COLO668 (cell line): Measurements from ENCODE around the gene FILIP1L.

Source experiments
- DNase-seq: peaks from one replicate; lab custom pipeline; 2025; ENCODE audit not compliant: unreplicated experiment; lab: John Stamatoyannopoulos, UW

The FILIP1L gene

DNA sequence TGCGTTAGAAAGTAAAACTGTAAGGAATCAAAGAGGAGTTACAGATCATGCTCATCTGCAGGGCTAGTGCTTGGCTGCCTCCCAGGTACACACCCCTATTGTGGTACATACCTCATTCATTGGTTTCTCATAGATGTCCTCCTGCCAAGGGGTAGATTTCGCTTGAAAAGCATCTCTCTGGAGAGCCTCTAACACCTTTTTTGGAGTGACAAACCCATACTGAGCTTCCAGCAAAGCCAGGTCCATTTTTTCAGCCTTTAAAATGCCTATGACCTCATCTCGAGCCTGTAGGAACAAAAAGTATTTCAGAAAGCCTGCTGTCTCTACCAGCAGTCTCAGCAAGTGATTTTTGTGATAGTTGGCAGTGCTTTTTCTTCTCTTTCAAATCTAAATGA is 184.6 kb downstream of the FILIP1L start:
- no peak for DNase-seq

DNA sequence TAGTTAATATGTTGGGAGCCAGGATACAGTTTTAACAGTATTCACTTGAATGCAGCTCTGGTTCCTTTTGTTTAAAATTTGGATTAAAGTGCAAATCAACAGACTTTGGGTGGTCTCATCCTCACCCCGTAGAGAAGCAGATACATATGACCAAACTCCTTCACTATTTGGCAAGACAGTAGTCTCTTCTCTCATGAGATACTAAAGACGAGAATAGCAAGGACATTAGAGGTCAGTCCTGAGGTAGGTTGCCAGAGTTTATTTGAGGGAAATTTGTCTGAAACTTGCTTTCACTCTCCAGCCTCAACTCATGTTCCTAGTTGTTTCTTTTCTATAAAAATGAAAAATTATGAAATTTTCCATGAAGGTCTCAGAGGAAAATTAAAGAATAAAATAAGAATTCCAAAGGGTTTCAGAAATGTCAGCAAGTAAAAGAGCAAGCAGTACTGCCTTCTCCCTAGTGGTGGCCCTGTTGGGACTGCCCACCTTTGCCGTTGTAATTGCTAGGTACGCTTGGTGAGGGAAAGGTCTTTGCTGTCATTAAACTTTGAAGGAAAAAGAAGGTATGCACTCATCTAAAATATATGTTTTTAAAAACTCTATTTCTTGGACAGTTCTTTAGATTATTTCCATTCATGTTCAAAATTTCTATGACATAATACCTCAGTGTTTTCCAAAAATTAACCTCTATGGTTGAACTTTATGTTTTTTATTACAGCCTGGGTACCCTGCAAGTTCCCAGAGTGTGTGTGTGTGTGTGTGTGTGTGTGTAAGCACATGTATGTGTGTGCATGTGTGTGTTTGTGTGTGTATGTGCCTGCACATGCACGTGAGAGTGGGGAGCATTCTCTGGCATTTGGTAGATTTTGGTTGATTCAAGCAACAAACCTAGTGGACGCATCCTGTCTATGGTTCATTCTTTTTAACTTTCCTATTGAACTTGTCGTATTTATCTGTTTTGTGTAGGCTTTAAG is 185.2 kb downstream of the FILIP1L start:
- no peak for DNase-seq

- no peak for DNase-seq
Observed at GRCh38 chr3:99927671-99928457, 186.4 kb downstream of the FILIP1L start.

- no peak for DNase-seq
Observed at GRCh38 chr3:99925584-99926230, 188.6 kb downstream of the FILIP1L start.

GRCh38 chr3:99923873-99924272 is 190.4 kb downstream of the FILIP1L start:
- DNase-seq = no peak

DNA sequence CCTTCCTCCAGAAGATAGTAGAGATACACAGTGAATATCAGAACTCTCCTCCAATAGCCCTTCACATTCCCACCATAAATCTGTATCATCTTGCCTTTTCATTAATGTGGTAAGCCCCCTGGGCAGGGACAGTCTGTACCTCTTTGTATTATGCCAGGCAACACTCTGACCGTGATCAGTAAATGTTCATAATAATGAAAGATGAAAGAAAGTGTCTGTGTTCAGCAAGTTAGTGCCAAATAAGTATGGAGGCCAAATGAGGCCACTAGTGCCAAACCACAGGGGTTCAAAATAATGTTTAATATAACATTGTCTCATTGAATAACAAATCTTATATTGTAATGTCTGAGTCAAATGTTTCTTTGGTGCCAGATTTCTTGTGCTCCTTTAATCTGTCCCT is 192.3 kb downstream of the FILIP1L start:
- no peak for DNase-seq

DNA sequence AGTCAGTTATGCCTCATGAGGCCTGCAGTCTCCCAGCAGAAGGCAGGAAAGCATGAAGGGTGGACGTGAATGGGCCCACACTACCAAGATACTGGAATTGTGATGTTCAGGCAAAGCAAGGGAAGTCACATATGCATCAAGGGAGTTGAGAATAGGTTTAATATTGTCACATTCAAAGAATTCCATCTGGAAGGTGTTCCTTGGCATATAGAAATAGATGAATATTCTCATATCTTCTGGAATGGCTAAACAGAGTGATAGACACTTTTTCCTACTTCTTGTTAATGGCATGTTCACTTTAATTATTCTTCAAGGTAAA is 193.0 kb downstream of the FILIP1L start:
- DNase-seq = no peak

DNA sequence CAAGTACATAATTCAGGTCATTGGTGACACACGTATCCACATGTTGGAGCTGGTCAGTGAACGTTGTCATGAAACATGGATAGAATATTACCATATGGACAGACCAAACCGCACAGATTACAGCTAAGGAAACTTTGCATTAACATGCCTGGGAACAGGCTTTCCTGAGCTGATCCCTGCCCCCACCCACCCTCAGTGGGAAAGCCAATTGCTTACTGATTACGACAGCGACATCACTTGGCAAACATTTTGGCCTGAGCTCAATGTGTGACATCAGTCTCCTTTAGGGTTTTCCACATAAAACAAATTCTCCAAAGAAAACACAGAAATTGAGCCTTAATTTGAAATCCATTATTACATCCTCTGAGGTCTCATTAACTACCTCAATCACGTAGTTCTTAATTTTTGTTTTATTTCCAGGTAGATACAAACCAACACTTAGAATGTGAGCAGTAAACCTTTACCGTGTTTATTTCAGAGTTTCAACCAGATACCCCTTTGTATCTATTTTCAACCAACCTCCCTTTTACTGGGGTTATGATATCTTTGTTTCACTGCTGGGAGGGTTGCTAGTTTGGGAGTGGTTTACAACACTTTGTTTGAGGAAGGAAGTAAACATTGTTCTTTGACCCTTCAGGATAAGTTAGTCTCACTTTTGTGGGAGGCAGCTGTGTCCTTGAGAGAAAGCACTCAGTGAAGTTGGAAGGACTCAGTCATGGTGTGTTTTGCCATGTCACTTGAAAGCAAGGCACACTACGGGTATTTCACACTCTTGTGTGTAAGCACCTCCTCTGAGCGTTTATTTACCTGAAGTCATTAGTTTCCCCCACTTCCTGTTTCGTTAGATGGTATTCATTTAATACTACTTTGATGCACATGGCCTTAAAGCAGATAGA is 193.6 kb downstream of the FILIP1L start:
- DNase-seq = peak; percentile 6

DNA sequence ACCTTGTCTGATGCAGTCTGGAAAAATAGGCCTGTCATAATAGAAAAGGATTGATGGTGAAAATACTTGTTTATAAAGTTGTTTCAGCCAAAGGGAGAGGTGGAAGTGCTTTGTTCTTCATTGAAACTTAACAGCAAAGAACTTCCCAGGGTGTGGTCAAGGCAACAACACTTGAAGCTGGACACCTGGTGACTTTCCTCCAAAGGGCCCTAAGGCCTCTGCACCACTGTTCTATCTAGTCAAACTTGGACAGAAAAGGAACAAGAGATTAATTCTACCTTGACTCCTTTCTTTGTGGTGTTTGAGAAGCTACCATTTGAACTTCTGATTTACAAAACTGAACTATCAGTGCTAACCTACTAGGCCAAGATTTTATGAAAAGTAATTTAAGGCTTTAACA is 194.6 kb downstream of the FILIP1L start:
- no peak for DNase-seq

DNA sequence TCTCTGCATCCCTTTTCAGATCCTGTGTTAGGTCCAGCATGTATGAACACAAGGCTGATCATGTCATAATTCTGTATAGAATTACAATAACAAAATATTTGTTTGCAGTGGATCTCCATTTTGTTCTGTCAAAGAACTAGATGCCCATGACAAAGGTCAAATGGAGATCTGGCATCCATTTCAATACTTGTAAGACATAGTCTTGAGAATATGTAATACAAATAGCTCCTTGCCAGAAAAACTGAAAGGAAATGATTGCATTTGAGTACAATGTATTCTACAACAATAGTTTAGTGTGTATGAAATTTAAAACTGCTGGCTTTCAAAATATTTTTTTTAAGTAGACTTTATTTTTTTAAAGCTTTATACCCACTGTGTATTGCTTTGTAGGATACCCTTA is 195.6 kb downstream of the FILIP1L start:
- DNase-seq = no peak

- no peak for DNase-seq
Observed at GRCh38 chr3:99915906-99916432, 198.3 kb downstream of the FILIP1L start.

GRCh38 chr3:99911433-99911832 is 202.9 kb downstream of the FILIP1L start:
- no peak for DNase-seq

- no peak for DNase-seq
Observed at GRCh38 chr3:99910752-99911290, 203.5 kb downstream of the FILIP1L start.

DNA sequence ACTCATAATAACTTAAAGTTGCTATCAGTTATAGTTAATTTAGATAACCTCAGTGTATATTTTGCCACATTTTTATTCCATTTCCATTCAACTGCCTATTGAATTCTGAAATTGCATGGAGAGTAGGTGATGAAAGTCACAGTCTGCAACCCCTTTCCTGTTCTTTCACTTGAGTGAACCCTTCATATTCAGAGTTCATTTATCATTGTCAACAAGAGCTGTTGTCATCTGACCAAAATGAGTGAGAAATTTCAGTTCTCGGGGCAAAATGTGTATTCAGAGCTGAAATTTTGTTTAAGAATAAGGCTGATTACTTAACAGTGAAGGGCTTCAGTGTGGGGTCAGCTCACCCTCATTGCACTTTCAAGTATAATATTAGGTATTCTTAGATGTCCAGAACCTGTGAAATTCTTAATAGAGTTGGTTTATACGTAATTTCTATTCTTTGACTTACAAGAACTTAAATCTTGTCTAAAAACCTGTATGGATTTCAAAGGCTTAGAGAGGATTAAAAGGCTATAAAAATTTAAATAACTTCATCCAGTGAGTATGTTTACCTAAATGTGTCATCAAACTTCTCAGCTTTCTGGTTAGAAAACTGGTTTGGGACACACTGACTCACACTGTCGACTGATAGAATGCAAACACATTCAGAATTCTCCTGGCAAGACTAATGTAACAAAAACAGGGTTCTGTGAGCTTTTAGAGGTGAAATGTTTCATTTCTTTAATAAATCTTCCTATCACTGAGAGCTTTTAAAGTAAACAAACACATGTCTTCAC is 204.4 kb downstream of the FILIP1L start:
- DNase-seq = no peak

DNA sequence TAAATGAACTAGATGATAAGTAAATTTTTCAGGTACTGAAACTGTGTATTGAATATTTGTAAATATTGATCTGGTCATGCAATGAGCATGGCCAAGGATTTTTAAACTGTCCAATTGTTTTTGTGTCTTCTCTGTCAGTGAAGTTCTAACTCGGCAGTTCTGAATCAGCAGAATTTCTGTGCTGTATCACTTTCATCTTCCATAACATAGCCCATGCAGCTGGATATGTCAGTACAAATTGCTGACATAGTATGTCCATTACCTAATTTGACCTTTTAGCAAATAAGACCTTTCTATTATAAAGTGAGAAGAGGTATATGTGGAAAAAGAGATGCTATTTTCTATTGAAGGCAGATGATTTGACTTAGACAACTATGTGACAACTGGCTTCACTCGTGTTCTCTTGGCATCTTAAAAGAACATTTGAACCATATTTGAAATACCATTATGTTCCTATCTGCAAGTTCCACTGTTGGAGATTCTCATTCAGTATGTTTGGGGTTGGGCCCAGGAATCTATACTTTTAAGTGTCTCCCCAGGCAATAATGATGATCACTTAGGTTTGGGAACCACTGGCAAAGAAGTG is 206.2 kb downstream of the FILIP1L start:
- no peak for DNase-seq

DNA sequence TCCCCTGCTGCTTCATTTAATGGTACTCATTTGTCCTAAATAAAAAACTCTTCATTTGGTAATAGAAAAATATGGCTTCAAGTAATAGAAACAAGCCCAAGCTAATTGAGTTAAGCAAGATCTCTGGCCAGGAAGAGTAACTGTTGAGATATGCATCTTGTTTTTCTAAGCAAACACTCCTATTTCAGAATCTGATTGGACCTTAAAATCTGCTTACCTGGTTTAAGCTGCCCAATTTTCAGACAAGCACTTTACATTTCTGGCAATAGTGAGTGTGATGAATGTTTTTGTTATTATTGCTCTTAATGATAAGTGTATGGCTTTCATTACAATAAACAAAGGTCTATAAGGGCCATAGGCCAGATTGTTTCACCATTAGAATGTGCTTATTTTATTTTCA is 210.4 kb downstream of the FILIP1L start:
- DNase-seq = no peak

DNA sequence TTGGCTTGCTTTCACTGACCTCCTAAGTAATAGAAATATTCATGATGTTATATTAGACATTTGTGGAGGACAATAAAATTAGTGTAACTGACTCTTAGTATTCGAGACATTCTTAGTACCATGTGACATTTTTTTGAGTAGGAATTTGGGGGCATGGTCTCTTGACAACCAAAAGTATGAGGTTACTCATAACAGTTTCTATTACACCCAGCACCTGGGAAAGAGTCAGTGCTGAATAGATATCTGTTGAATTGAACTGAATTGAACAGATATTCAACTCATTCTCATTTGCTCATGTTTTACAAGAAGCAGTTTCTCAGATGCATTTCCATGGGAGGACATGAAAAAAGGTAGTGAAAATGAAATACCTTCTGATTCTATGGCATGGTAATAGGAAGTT is 212.2 kb downstream of the FILIP1L start:
- no peak for DNase-seq

DNA sequence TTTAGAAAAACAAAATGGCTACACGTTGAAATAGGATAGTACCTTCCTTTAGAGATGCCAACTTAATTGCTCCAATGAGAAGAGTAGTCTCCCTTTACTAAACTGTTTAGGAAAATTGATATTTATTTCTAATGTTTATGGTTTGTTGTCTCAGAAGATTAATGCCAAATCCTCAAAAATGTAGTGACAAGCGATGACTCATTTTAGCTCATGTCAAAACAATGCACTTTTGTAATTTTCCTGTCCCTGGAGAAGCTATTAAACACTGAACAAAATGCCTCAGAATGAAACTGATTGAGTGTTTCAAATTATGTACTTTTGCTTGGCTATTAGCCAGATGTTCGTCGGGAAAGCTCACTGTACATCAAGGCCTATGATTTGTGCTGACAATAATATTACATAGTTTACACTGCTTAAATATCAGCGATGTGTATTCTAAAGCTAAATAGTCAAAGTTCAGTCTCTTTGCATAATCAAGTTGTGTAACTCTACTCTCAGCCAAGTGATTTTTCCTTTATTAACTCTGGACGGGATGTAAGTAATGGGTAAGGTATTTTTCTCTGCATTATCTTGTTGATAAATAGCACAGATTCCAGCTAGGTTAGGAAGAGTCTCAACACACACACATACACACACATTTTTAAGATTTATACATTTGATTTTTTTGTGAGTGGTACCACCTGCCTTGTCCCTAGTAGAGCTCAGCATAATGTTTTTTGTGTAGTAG is 212.9 kb downstream of the FILIP1L start:
- DNase-seq = no peak
